Measurements from ENCODE around the gene AGXT.

DNA sequence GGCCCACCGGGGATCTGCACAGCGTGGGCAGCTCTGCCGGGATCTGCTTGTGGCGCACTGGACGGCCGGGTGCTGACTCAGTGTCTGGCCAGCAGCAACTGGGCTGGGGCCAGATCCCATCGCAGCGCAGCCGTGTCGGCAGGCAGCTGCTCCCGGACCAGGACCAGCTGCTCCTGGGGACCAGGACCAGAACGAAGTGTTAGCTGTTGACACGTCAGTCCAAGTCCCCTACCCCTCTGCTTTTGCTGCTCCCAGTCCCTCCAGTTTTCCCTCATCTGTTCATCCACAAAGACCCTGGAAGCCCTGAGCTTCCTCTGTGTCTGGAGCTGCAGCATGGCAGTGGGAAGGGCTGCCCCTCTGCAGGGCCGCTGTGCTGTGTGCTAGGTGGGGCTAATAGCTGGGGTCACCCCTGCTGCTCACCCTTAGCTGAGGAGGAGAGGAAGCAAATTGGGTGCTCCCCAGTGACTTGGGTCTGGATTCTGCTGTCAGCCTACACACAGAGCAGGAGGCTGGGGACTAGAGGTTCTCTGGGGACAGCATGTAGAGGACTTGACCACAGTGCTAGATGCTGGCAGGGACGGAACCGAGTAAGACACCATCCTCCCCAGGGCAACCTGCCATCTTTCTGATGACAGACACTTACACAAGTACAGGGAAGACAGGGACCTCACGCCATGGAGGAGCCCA is 31.7 kb upstream of the AGXT start:
- TF ChIP-seq, protein P1, sequence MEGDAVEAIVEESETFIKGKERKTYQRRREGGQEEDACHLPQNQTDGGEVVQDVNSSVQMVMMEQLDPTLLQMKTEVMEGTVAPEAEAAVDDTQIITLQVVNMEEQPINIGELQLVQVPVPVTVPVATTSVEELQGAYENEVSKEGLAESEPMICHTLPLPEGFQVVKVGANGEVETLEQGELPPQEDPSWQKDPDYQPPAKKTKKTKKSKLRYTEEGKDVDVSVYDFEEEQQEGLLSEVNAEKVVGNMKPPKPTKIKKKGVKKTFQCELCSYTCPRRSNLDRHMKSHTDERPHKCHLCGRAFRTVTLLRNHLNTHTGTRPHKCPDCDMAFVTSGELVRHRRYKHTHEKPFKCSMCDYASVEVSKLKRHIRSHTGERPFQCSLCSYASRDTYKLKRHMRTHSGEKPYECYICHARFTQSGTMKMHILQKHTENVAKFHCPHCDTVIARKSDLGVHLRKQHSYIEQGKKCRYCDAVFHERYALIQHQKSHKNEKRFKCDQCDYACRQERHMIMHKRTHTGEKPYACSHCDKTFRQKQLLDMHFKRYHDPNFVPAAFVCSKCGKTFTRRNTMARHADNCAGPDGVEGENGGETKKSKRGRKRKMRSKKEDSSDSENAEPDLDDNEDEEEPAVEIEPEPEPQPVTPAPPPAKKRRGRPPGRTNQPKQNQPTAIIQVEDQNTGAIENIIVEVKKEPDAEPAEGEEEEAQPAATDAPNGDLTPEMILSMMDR (IDR thresholded peaks at IDR 0.05): no peak
- no peak for TF ChIP-seq POLR2A (IDR thresholded peaks at IDR 0.05)
